Measurements from ENCODE around the gene GINS1.

GINS1 gene

GRCh38 chr20:25407311-25408169, at the start of gene GINS1:
TSS of gene GINS1 (plus strand) at chr20:25407673. CDS start at chr20:25407821, 148 bp downstream.
- peak; percentile 66 for DNase-seq

DNA sequence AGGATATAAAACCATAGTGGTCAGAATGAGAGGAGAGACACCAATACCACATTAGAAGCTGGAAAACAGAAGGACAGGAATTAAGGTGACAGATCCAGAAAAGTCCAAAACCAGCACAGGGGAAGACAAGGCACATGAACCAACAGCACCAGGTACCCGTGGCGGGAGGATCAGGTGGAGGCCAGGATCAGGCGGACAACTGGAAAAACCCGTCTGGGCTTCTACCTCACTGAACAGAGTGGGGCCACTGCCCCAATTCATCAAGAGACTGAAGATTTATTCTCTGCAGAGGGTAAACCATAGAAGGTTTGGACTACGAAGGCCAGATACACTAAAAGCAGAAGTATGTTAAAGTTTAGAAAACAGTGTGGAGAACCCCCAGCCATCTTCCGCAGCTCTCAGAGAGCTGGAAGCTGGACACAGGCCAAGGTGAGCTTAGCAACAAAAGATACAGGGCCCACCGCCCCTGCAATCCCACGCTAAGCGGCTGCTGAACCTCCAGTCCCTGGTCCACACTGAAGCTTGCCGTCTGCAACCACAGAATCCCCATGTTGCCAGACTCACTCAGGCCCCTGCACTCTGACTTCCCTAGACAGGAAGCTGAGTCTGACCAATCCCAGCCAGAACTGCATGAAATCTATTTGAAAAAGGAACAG, 46.7 kb upstream of the GINS1 start:
- DNase-seq: peak; percentile 94

DNA sequence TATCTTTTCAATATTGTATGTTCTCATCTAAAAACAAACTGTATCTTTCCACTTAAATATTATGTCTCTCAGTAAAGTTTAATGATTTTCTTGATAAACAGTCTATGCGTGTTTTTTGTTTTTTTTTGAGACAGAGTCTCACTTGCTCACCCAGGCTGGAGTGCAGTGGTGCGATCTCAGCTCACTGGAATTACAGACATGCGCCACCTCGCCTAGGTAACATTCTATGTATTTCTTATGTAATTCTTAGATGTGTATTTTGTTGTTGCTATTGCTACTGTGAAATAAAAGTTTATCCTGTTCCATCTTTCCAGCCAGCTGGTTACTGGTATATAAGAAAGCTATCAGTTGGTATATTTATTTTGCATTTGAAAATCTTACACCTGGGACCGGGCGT, 46.2 kb upstream of the GINS1 start:
- no peak for DNase-seq

GRCh38 chr20:25364180-25364788, 43.2 kb upstream of the GINS1 start:
- DNase-seq: no peak

- DNase-seq: no peak
These were observed 42.4 kb upstream of the GINS1 start for GRCh38 chr20:25364879-25365699.

- no peak for DNase-seq
These were observed 38.9 kb upstream of the GINS1 start for GRCh38 chr20:25368526-25368925.

- no peak for DNase-seq
These were observed 38.5 kb upstream of the GINS1 start for GRCh38 chr20:25368976-25369375.

DNA sequence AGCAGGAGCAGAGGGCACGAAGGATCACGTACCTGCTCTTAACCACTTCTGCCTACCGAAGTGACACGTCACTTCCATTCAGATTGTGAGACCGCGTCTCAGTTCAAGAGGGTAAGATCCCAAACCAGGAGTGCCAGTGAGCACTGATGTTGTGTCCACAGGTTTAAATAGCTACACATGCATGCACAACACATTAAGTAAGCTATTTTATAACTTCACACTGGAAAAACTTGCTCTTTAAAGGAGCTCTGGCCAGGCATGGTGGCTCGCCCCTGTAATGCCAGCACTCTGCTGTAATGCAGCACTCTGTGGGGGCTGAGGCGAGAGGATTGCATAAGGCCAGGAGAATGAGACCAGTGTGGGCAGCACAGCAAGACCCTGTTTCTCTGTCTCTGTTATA, 37.9 kb upstream of the GINS1 start:
- no peak for DNase-seq

- DNase-seq: no peak
These were observed 37.5 kb upstream of the GINS1 start for GRCh38 chr20:25369971-25370370.

GRCh38 chr20:25372584-25373336, 34.7 kb upstream of the GINS1 start:
- no peak for DNase-seq

- DNase-seq: no peak
These were observed 32.6 kb upstream of the GINS1 start for GRCh38 chr20:25374842-25375241.

DNA sequence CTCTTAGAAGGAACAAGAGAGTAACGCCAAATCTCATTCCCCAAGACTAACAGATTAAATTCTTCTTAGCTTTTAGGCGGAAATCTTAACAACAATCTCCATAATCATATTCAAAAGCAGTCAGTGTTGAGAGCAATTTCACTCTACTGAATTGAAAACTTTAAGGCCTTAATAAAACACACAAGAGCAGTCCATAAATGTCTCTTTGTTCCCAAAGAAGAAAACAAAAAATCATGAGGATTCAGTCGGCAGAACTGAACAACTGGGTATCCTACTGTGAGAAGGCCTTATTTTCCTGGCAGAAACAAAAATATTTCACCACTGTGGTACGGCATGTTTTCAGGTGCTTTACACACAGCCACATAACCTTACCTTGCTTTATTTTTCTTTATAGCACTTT, 31.2 kb upstream of the GINS1 start:
- DNase-seq: no peak

DNA sequence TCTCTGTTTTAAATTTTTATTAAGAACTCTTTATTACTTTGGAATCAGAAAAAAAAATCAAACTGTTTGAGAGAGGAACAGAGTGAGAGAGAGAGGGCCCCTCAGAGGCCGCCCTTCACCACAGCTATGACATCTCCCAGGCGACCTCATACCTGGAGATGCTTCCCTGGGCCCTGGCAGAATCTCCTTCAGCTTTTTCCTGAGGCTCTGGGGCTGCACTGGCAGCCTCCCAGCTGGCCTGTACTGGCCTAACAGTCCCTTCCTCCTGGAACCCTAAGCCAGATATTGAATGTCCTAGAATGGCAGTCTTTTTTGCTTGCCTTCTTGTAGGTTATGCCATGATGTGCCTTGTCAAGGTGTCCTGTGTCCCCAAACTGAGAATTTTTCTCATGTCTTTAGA, 30.6 kb upstream of the GINS1 start:
- DNase-seq: no peak

DNA sequence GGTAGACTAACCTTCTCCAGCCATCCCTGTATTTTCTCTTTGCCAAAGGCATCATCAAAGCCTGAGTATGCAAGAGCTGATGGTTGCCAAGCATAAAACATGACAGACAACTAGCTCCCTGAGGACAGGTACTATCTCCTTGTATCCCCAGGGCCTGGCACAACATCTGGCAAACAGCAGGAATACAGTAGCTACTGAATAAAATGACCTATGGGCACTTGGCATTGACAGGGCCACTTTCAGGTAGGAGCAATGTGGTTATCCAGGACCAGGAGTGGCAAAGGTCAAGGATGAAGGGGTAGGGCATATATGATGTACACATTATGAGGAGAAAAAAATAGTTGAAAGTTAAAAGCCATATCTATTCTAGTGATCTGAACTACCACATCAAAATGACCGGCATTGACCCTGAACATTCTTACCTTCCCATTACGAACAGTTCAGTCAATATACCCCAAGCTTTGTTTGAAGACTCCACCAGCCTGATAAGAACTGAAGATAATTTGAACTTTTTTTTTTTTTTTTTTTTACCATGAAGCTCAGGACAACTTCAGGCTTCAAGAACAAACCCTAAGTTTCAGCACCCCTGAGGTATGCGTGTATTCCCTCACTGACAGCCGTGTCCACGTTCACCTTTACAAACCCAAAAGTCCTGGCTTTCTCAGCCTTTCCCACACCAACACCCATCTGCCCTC, 29.1 kb upstream of the GINS1 start:
- DNase-seq: no peak

DNA sequence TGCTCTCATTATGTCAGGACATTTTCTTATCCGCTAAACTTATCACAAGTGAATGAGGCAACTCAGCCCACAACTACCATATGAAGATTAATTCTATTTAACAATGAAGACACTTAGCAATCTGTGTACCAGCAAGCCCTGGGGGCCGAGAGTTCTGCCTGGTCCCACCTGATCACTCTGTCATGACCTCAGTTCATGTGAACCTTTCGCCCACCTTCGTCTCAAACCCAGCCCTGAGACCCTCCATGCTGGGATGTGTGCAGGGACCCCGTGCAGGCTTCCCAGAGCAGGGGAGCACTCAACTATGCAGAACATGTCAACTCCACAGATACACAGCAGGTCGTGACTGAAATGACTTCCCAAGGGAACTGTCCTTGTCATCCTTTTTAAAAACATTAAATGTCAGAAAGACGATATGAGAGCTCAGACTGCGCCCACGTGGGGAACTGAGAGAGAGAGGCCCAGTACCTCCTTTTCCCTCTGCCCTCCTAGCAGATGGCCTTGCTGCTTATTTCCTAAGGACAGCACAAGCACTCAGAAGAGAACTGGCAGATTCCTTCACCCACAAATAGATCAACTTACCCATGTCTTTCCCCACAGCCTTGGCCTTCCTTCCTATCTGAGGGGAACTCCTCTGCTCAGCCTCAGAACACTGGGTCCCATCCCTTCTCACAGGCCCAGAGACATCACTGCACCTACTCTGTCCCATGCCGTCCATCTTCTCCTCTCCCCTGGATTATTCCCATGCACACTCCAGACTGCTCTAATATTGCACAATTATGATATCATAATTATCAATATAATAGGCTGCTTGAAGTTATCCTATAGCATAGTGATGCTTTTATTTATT, 28.4 kb upstream of the GINS1 start:
- DNase-seq: no peak

DNA sequence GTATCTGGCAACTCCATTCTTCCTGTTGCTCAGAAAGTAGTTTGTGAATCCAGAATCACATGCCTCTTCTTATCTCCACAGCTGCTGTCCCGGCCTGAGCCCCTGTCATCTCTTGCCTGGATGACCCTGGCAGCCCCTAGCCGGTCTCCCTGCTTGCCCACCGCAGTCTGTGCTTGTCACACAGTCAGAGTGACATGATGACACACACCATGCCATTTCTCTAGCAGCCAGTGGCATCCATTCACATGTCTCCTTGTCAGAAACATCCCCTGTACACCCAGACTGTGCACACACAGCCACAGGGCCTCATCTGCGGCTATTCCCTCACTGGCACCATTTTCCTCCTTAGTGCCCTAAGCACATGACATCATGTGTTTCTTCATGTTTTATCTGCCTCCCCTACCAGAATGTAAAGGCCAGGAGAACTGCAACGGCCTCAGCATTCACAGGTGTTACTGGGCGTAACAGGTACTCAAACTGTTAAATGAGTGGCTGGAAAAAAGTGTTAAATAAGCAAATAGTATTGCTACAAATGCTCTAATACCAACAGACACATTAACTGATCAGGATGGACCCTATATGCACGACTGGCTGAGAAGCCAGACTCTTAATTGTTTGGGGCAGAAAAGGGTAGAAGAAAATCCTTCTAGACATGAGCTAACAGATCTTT, 26.4 kb upstream of the GINS1 start:
- DNase-seq: no peak

DNA sequence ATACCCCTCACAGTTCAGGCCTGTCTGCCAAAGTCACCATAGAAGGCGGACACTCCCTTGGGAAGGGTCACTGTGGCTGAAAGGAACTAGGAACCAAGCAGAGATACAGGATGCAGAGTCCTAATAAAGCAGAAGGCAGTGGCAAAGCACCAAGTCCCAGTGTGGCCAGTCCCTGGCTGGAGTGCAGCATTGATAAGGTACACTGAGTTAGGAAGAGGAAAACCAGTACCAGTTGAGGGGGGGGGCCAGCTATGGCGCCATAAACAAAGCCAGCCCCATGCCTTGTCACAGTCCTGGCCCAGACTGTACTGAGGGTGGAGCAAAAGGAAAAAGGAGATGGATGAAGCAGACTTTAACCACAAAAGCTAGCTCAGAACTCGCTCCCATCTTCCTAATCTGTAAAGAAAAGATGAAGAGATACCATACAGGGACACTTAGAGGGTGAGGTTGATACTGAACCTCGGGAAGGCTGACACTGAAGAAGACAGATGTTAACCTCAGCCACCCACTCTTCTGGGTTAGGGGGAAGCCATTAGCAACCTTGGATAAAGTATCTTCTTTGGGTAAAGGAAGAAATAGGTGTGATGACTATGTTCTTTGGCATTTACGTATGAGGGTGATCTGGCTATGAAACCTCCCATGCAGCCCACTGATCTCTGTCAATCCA, 24.6 kb upstream of the GINS1 start:
- DNase-seq: no peak

- DNase-seq: no peak
These were observed 18.0 kb upstream of the GINS1 start for GRCh38 chr20:25389401-25389857.

DNA sequence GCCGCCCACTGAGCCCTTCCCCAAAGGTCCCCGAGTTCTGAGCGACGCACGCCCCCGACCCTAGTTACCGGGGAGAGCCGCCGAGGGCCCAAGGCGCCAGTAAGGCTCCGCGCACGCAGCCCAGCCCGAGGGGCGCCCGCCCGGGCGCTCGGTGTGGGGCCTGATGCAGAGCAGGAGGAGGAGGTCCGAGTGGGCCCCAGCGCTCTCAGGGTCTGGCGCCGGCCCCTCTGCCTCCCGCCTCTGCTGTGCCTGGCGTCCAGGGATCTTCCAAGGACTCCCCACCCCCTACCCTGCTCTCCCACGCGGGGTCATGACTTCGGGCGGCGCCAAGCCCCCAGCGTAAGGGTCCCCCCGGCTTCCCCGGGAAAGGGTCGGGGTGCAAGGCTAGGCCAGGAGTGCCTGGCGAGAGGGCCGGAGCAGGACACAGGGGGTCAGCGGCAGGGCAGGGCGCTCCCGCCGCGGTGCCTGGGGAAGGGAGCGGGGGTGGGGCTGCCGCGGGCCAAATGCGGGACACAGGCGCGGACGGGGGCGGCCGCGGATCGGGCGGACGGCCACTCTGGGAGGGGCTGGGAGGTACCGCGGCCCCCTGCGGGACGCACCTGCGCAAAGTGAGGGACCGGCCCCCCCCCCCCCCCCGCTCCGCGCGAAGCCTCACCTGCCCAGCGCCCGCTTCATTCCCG, 17.5 kb upstream of the GINS1 start:
- peak; percentile 23 for DNase-seq
